ENCODE measurements around the gene CNPY2.
A peak's percentile ranks its signal among the peaks of the same experiment; 100 is the strongest.
"Not testable (repeated sequence)": the region's sequence is repeated elsewhere in the genome, so short reads cannot be mapped to it uniquely, and the experiment has no call there.

The CNPY2 gene

GRCh38 chr12:56333679-56334489 is 18.1 kb upstream of the CNPY2 start, which contains the start of gene PAN2:
Gene PAN2 (minus strand): TSS chr12:56334000. CDS start chr12:56333094, 906 bp downstream.
- DNase-seq (ENCODE audit: low spot score) = peak; percentile 99

GRCh38 chr12:56333197-56333678 is 17.4 kb upstream of the CNPY2 start:
- DNase-seq (ENCODE audit: low spot score) = no peak

GRCh38 chr12:56332512-56333196 is 16.9 kb upstream of the CNPY2 start:
- DNase-seq (ENCODE audit: low spot score) = no peak

- peak; percentile 18 for DNase-seq (ENCODE audit: low spot score)
Measured at GRCh38 chr12:56330936-56331490, 15.2 kb upstream of the CNPY2 start.

- peak; percentile 23 for DNase-seq (ENCODE audit: low spot score)
Measured at GRCh38 chr12:56326533-56326932, 10.7 kb upstream of the CNPY2 start.

GRCh38 chr12:56326126-56326525 is 10.3 kb upstream of the CNPY2 start:
- no peak for DNase-seq (ENCODE audit: low spot score)

GRCh38 chr12:56324206-56324605 is 8.4 kb upstream of the CNPY2 start:
- DNase-seq (ENCODE audit: low spot score) = no peak

- DNase-seq (ENCODE audit: low spot score) = not testable (repeated sequence)
Measured at GRCh38 chr12:56321610-56322009, 5.8 kb upstream of the CNPY2 start.

- DNase-seq (ENCODE audit: low spot score) = peak; percentile 25
Measured at GRCh38 chr12:56321027-56321426, 5.2 kb upstream of the CNPY2 start.

- no peak for DNase-seq (ENCODE audit: low spot score)
Measured at GRCh38 chr12:56317675-56318074, 1.9 kb upstream of the CNPY2 start.

- peak; percentile 31 for DNase-seq (ENCODE audit: low spot score)
Measured at GRCh38 chr12:56315249-56315621, 553 bp downstream of the CNPY2 start.

GRCh38 chr12:56311003-56311402 is 4.8 kb downstream of the CNPY2 start:
- DNase-seq (ENCODE audit: low spot score) = no peak

- no peak for DNase-seq (ENCODE audit: low spot score)
Measured at GRCh38 chr12:56308714-56309113, 7.1 kb downstream of the CNPY2 start.

GRCh38 chr12:56307221-56307965 is 8.4 kb downstream of the CNPY2 start:
- DNase-seq (ENCODE audit: low spot score) = no peak

- DNase-seq (ENCODE audit: low spot score) = no peak
Measured at GRCh38 chr12:56304872-56305590, 10.8 kb downstream of the CNPY2 start.

- DNase-seq (ENCODE audit: low spot score) = no peak
Measured at GRCh38 chr12:56304276-56304675, 11.5 kb downstream of the CNPY2 start.

GRCh38 chr12:56300644-56301464 is 14.9 kb downstream of the CNPY2 start:
- no peak for DNase-seq (ENCODE audit: low spot score)

GRCh38 chr12:56299853-56300643 is 15.7 kb downstream of the CNPY2 start, which contains the start of gene CS:
Gene CS (minus strand): TSS chr12:56300330. CDS start chr12:56300201, 129 bp downstream.
- DNase-seq (ENCODE audit: low spot score) = peak; percentile 98

GRCh38 chr12:56299308-56299852 is 16.4 kb downstream of the CNPY2 start:
- DNase-seq (ENCODE audit: low spot score) = peak; percentile 51
